ENCODE results near the gene XKR3.
"Not testable (repeated sequence)": the region's sequence is repeated elsewhere in the genome, so short reads cannot be mapped to it uniquely, and the experiment has no call there.

The XKR3 gene

GRCh38 chr22:16824716-16825687, at the start of gene XKR3:
Gene XKR3, minus strand, starts transcription at chr22:16825411. Its CDS starts 17,338 bp downstream, at chr22:16808073.
- no peak for DNase-seq (ENCODE audit: low spot score)

DNA sequence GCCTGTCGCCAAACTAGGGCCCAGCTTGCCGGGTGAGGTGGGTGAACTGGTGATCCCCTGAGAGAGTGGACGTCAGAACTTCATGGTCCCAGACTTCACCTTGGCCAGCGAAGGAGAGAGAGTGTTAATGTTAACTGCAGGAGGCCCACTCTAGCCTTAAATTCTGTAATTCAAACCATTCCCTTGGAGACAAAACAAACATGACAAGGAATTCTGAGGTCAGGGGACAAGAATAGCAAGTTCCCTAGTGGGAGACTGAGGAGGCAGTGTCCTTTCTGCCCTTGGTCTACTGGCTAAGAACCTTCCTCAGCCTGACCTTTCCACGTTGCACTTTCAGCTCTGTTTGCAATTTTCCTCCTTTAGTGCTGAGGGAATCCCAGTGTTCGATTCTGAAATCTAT, 44.4 kb upstream of the XKR3 start:
- DNase-seq (ENCODE audit: low spot score) = not testable (repeated sequence)

DNA sequence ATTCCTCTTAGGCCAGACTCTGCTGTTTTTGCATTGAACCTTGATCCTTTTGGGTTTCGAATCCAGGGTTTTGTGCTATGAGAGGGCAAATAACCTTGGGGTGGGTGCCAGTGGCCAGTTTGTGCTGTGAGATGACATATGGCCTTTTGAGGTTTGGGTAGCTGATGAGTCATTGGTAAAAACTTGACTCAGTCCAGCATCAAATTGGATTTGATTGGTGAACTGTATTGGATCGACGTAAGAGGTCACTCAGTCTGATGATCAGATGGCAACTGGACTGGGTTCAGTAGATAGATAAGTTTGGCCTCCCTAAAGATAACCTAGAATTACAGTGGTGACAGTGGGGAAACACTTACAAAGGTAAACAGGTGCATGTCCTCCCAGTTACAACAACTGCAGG, 41.0 kb upstream of the XKR3 start:
- no peak for DNase-seq (ENCODE audit: low spot score)

GRCh38 chr22:16856851-16857250, 31.6 kb upstream of the XKR3 start:
- DNase-seq (ENCODE audit: low spot score) = not testable (repeated sequence)

DNA sequence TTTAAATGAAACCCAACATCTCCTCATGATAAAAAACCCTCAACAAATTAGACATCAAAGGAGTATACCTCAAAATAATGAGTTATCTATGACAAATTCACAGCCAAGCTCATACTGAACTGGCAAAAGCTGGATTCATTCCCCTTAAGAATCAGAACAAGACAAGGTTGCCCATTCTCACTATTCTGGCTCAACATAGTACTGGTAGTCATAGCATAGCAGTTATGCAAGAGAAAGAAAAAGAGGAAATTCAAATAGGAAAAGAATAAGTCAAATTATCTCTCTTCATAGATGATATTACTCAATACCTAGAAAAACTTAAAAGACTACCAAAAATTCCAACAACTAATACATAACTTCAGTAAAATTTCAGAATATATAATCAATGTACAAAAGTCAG, 29.4 kb upstream of the XKR3 start:
- no peak for DNase-seq (ENCODE audit: low spot score)

DNA sequence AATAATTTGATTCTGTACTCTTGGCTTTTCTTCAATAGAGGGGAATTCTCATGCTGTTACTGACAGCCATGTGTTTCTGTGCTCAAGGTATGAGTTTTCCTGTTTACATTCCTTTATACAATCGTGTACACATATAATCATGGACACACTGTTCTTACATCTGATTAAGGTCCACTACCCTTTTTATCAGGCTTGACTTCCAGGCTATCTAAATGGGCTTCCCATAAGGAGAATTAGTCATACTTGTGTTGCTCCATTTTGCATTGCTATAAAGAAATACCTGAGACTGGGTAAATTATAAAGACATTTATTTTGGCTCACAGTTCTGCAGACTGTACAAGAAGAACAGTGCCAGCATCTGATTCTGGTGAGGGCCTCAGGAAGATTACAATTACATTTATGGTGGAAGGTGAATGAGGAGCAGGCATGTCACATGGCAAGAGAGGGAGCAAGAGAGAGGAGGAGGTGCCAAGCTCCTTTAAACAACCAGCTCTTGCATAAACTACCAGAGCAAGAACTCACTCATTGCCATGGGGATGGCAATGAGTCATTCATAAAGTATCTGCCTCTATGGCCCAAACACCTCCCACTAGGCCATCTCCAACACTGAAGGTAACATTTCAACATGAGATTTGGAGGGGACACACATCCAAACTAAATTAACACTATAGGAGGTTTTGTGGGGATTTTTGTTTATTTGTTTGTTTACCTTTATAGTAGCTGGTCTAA, 26.2 kb upstream of the XKR3 start:
- not testable (repeated sequence) for DNase-seq (ENCODE audit: low spot score)

DNA sequence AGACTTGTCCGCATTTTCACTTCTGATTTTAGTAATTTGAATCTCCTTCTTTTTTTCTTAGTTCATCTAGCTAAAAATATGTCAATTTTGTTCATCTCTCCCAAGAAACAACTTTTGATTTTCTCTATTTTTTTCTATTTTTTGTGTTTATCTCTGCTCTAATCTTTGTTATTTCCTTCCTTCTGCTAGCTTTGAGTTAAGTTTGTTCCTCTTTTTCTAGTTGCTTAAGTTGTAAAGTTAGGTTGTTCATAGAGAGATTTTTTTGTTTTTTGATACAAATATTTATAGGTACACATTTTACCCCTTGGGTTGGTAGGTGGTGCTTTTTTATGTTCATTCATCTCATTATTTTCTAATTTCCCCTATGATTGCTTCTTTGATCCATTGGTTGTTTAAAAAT, 22.1 kb upstream of the XKR3 start:
- DNase-seq (ENCODE audit: low spot score) = no peak

DNA sequence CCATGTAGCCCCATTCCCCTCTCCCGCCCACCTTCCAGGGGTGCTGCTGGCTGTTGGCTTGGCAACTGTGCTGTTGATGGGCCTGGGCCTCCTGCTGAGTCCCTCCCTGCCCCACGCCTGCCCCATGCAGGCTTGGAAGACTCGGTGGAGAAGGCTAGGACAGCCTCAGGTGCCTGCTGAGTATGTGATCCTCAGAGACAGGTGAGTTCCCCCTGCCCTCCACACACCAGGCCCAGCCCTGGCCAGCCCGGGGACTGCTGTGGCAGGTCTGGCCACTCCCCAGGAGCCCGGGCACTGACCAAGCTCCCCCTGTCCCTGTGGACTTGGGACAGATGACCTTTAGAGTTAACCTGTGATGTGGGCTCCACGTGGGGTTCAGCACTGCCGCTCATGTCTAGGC, 20.7 kb upstream of the XKR3 start:
- DNase-seq (ENCODE audit: low spot score) = no peak

DNA sequence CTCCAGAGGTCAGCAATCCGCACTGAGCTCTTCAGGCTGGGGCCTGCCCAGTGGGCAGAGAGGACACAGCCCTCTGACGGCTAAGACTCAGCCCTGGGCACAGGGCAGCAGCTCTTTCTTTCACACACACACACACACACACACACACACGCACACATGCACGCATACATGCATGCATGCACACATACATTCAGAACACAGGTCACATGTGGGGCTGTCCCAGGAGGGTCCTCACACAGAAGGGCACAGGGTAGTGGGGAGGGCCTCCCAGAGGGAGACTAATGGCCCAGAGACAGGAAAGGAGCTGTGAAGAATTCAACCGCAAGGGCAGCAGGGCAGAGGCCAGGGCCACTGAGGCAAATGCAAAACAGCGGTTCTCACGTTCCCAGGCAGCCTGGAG, 20.3 kb upstream of the XKR3 start:
- no peak for DNase-seq (ENCODE audit: low spot score)

- no peak for DNase-seq (ENCODE audit: low spot score)
These were observed 19.3 kb upstream of the XKR3 start for GRCh38 chr22:16844529-16844928.

- DNase-seq (ENCODE audit: low spot score) = no peak
These were observed 12.9 kb upstream of the XKR3 start for GRCh38 chr22:16838073-16838472.

DNA sequence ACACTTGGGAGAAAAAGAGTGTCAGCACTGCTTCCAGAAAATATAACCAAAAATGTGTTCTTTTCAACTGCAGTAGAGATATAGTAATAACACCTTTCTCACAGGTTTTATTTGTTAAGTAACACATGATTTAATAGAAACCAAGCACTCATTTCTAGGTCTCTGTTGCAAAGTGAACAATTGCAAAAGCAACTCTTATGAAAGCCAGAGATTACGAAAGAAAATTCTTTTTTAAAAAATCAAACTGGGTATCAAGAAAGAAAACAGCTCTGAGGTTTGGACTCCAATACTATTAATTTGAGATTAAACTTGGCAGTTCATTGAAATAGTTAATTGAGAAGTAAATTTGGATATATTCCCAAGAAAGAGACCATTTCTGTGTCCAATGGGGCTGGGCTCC, 9.8 kb upstream of the XKR3 start:
- no peak for DNase-seq (ENCODE audit: low spot score)

GRCh38 chr22:16831257-16831656, 6.0 kb upstream of the XKR3 start:
- no peak for DNase-seq (ENCODE audit: low spot score)

DNA sequence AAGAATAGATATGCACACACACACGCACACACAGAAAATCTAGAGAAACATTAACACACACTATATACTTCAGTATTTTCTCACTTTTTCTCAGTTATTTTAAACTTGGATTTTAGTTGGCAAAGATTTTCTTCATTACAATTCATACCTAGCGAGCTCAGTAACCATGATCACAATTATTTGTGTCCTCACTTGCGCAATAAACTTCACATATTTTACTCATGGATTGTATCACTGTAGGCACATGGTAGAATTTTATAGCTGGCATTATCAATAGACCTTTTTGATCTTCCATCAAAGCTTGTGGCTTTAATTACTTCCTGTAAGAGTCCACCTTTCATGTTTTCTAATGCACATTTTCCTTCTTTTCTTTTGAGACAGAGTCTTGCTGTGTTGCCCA, 4.8 kb upstream of the XKR3 start:
- DNase-seq (ENCODE audit: low spot score) = no peak

DNA sequence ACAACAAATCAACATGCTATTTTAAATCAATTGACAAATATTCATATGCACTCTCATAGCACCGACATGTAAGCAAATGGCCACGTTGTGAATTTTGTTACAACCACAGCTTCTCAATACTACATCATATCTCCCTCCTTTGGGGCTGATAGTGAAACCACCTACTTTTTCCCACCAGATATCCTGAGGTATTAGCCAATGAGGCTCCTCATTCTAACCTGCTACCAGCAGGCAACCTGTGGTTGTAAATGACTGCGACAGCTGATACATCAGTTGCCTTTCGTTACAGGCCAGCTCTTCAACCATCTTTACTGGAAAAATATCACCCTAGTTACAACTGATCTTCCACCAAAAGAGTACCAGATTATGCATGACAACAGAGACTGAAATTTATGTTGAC, 3.7 kb upstream of the XKR3 start:
- no peak for DNase-seq (ENCODE audit: low spot score)

- no peak for DNase-seq (ENCODE audit: low spot score)
These were observed 2.3 kb upstream of the XKR3 start for GRCh38 chr22:16827506-16827905.

DNA sequence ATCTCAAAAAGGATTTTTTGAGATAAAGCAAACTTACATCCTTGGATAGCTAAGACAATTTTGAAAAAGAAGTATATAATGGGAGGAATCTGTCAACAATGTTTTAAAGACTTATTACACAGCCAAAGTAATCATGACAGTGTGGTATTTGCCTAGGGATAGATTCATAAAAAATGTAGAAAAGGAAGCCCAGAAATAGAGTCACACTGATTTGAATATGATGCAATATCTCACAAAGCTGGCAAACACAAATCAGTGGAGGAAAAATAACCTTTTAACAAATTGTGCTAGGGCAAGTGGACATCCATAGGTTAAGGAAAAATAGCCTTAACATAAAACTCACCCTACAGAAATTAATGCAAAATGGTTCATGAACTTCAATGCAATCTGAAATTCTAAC, 6.0 kb downstream of the XKR3 start:
- no peak for DNase-seq (ENCODE audit: low spot score)

- no peak for DNase-seq (ENCODE audit: low spot score)
These were observed 6.7 kb downstream of the XKR3 start for GRCh38 chr22:16818538-16818937.

- no peak for DNase-seq (ENCODE audit: low spot score)
These were observed 10.1 kb downstream of the XKR3 start for GRCh38 chr22:16815073-16815472.

- DNase-seq (ENCODE audit: low spot score) = no peak
These were observed 14.9 kb downstream of the XKR3 start for GRCh38 chr22:16810188-16810802.

DNA sequence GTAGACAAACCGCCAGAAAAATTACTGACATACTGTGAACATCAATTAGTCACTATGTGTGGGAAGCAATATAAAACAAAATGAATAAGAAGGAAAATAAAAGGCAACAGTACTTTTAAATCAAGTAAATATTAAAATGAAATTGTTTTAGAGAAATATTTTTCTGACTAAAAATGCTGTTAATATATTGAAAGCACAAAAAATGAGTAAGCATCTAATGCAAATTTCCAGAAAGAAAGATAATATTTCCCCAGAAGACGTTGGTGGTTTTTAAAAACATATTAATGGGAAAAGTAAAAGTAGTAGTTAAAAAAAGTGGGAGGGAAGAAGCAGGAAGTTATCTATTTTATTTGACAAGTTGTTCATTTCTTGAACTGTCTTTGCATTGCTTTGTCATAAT, 16.5 kb downstream of the XKR3 start:
- DNase-seq (ENCODE audit: low spot score) = no peak

DNA sequence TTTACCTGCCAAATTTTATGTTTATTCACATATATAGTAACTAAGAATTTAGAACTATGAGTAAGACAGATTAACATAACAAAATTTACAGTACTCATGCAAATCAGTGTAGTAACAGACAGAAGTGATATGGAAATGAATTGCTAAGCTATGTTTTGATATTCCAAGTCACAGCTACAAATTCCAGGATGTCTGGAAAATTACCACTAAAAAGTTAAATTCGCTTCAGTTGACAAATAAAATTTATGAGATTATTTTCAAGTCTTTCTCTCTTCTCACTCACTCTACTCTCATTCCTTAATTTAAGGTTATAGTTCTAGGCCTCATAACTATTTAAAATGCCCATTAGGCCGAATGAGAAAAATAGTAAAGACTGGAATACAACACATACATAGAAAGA, 18.1 kb downstream of the XKR3 start:
- no peak for DNase-seq (ENCODE audit: low spot score)

GRCh38 chr22:16806401-16806800, 18.8 kb downstream of the XKR3 start:
- no peak for DNase-seq (ENCODE audit: low spot score)

All from putamen (tissue), 1 donor.